H1 (cell line): ENCODE data around the gene SYMPK. TPM values are rescaled to one million over a fixed set of nuclear protein-coding genes. Genes with fewer than 3 reads are reported as not detected.

Source experiments
- ATF2 ChIP-seq: IDR thresholded peaks from 2 replicates; pipeline ENCODE4 v1.6.1; 2012; ENCODE audit warnings: low read length, inconsistent platforms
- BACH1 ChIP-seq: IDR thresholded peaks from 2 replicates; pipeline ENCODE4 v1.6.1; 2012; ENCODE audit warnings: low read length, improper control_type of control experiment
- BCL11A ChIP-seq, 2 experiments: IDR thresholded peaks; one replicate each; pipeline ENCODE4 v1.6.1; 2011; ENCODE audit warnings: low read depth in 2 of 2, low read length in 2 of 2, mild to moderate bottlenecking in 2 of 2
- CBX5 ChIP-seq: fragments of 300-800, 300-1000 bp; sonication (generic); IDR thresholded peaks from 2 replicates; pipeline ENCODE4 v1.7.1; 2016; ENCODE audit warnings: antibody characterized with exemption, low read length, low read depth
- CHD1 ChIP-seq: IDR thresholded peaks from 2 replicates; pipeline ENCODE4 v1.6.1; 2012; ENCODE audit warnings: low read depth, low read length, improper control_type of control experiment
- EP300 ChIP-seq, 2 experiments: IDR thresholded peaks; 1 replicate in 1 of 2; 2 replicates in 1 of 2; pipeline ENCODE4 v1.6.1; 2011 to 2012; ENCODE audit warnings: low read depth in 2 of 2, low read length in 2 of 2, mild to moderate bottlenecking in 2 of 2, borderline replicate concordance in 1 of 2, inconsistent platforms in 1 of 2, moderate library complexity in 1 of 2
- JUN ChIP-seq: IDR thresholded peaks from 2 replicates; pipeline ENCODE4 v1.6.1; 2011; ENCODE audit warnings: low read depth, mild to moderate bottlenecking, improper control_type of control experiment, low read length
- KDM4A ChIP-seq: IDR thresholded peaks from one replicate; pipeline ENCODE4 v1.7.1; 2012; ENCODE audit warnings: low read depth, mild to moderate bottlenecking, moderate library complexity, low read length, inconsistent platforms; ENCODE audit not compliant: severe bottlenecking
- SIX5 ChIP-seq: IDR thresholded peaks from 2 replicates; pipeline ENCODE4 v1.6.1; 2011; ENCODE audit warnings: mild to moderate bottlenecking, low read depth, low read length
- SUZ12 ChIP-seq: fragments of 200-600 bp; sonication (generic); IDR thresholded peaks from 2 replicates; pipeline ENCODE4 v1.6.1; 2012; ENCODE audit warnings: mild to moderate bottlenecking, inconsistent platforms, low read length, moderate library complexity, mixed read lengths
- TAF7 ChIP-seq: optimal IDR thresholded peaks from 2 replicates; pipeline ENCODE3; 2011; ENCODE audit warnings: low read depth, mild to moderate bottlenecking, inconsistent platforms, low read length, moderate library complexity, borderline replicate concordance
- TEAD4 ChIP-seq: IDR thresholded peaks from 2 replicates; pipeline ENCODE4 v1.6.1; 2012; ENCODE audit warnings: low read depth, low read length, inconsistent platforms, mixed read lengths
- polyA plus RNA-seq, 7 experiments: library from polyadenylated mRNA; depleted of rRNA in 3 of 7; stranded (reverse) in 5 of 7; unstranded in 2 of 7; fragments of >200 nt in 5 of 7; fragments of 200-250 nt in 2 of 7; gene quantifications; 1 replicate in 5 of 7; 2 replicates in 1 of 7; 4 replicates in 1 of 7; pipeline versions ENCODE4 v1.2.1 to v1.2.3, GENCODE V29; 2011 to 2013; ENCODE audit warnings: missing spikeins in 2 of 7, mixed read lengths in 2 of 7
- total RNA-seq: library from RNA; stranded (reverse); fragmentation: NEBNext Ultra II Directional; extraction: Animal tissue kit (Norgen Biotek cat#: 25700); gene quantifications from 2 replicates; pipeline ENCODE4 v1.2.1, GENCODE V29; 2021
- TF ChIP-seq, protein P1 (sequence below): IDR thresholded peaks from 2 replicates; pipeline ENCODE4 v1.6.1; 2011; ENCODE audit warnings: low read length, improper control_type of control experiment
- TF ChIP-seq, protein P2 (sequence below): IDR thresholded peaks from 2 replicates; pipeline ENCODE4 v1.6.1; 2011; ENCODE audit warnings: low read depth, mild to moderate bottlenecking, low read length; ENCODE audit not compliant: insufficient read depth

The SYMPK gene
- total and polyA plus RNA-seq, 2 of the 8 experiments (the other 6 are each of a cell fraction or from before 2014, with no cell fraction given): 93.6 to 99.5 TPM

DNA sequence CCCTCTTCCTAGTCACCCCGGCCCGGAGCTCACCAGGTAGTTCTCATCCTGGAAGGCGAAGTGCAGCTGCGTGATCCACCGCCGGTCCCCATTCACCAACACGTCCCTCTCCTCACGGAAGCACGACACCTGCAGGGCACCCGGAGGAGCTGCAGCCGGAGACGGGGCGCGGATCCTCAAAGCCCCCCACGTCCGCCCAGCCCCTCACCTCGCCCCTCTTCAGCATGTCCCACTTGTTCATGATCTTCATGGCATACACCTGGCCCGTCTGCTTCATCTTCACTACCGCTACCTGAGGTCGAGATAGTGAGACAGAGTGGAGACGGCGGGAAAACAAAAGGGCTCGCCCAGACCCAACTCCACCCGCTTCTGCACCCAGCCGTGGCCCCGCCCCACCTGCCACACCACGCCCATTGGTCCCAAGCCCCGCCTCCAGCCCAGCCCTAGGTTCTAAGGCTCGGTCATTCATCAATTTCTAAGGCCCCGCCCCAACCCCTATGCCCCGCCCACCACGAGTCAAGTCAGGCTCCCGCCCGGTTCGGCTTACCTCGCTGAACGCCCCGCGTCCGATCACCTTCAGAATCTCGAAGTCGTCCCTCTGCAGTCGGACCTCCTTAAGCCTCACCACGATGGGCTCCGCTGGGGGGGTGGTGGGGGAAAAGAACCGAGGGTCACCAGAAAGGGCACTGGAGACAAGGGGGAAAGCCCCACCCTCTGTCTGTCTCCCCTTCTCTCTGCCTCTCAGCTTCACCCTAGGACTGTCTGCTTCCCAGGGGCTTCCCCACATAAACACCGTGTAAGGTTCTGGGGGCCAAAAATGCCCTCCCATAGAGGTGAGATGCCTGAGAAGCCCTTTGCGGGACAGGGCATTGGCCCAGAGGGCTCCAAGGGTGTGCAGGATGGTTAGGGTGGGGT lies 83.5 kb downstream of the SYMPK start (continued):
- TF ChIP-seq EP300 (IDR thresholded peaks at IDR 0.05; ENCODE audit: borderline replicate concordance in 1 of 2, low read depth in 2 of 2, low read length in 2 of 2): no peak
- TF ChIP-seq CHD1: no peak
- TF ChIP-seq JUN: no peak
- no peak for TF ChIP-seq SUZ12
- TF ChIP-seq KDM4A: peak; percentile 30
- TF ChIP-seq TEAD4: no peak
- TF ChIP-seq BCL11A (IDR thresholded peaks at IDR 0.05; ENCODE audit: low read depth in 2 of 2, low read length in 2 of 2): no peak
- TF ChIP-seq SIX5: no peak
- TF ChIP-seq ATF2: no peak
- TF ChIP-seq, protein P1, sequence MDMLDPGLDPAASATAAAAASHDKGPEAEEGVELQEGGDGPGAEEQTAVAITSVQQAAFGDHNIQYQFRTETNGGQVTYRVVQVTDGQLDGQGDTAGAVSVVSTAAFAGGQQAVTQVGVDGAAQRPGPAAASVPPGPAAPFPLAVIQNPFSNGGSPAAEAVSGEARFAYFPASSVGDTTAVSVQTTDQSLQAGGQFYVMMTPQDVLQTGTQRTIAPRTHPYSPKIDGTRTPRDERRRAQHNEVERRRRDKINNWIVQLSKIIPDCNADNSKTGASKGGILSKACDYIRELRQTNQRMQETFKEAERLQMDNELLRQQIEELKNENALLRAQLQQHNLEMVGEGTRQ: no peak
- no peak; the same call in 1 of the 2 replicates for TF ChIP-seq BACH1
- TF ChIP-seq, protein P2, sequence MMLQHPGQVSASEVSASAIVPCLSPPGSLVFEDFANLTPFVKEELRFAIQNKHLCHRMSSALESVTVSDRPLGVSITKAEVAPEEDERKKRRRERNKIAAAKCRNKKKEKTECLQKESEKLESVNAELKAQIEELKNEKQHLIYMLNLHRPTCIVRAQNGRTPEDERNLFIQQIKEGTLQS: no peak
- no peak for TF ChIP-seq CBX5
- no peak for TF ChIP-seq TAF7
